Mesenchymal stem cell (in vitro differentiated cells and primary cell): ENCODE data around the gene SIAH3.

Source experiments
- DNase-seq: peaks from one replicate; pipeline ENCODE4 v3.0.0-alpha.2; 2013
- H2AFZ ChIP-seq: one replicate; pipeline ENCODE4 v1.6.1; 2013; ENCODE audit warnings: low read depth, mild to moderate bottlenecking, control low read depth, inconsistent platforms, low read length, moderate library complexity
- H2AK5ac ChIP-seq: 2 replicates; pipeline ENCODE4 v1.6.1; 2013; ENCODE audit warnings: low read length, moderate library complexity, mild to moderate bottlenecking, inconsistent platforms; ENCODE audit not compliant: severe bottlenecking
- H2BK120ac ChIP-seq: one replicate; pipeline ENCODE4 v1.6.1; 2013; ENCODE audit warnings: low read depth, mild to moderate bottlenecking, inconsistent platforms, low read length, moderate library complexity
- H2BK12ac ChIP-seq, 2 experiments: one replicate each; pipeline ENCODE4 v1.6.1; 2013; ENCODE audit warnings: inconsistent platforms in 2 of 2, low read length in 2 of 2, mild to moderate bottlenecking in 2 of 2, moderate library complexity in 2 of 2, control low read depth in 1 of 2
- H2BK15ac ChIP-seq: one replicate; pipeline ENCODE4 v1.6.1; 2013; ENCODE audit warnings: mild to moderate bottlenecking, low read depth, inconsistent platforms; ENCODE audit not compliant: poor library complexity, severe bottlenecking
- H2BK5ac ChIP-seq: 2 replicates; pipeline ENCODE4 v1.6.1; 2013; ENCODE audit warnings: low read depth, mild to moderate bottlenecking, low read length, control low read depth, inconsistent platforms; ENCODE audit not compliant: poor library complexity, severe bottlenecking
- H3K14ac ChIP-seq, 2 experiments: one replicate each; pipeline ENCODE4 v1.6.1; 2013; ENCODE audit warnings: inconsistent platforms in 2 of 2, low read length in 2 of 2, control low read depth in 1 of 2, mild to moderate bottlenecking in 1 of 2, moderate library complexity in 1 of 2
- H3K18ac ChIP-seq, 2 experiments: one replicate each; pipeline ENCODE4 v1.6.1; 2013; ENCODE audit warnings: inconsistent platforms in 2 of 2, low read length in 2 of 2, control low read depth in 1 of 2, low read depth in 1 of 2, mild to moderate bottlenecking in 1 of 2
- H3K23ac ChIP-seq, 2 experiments: one replicate each; pipeline ENCODE4 v1.6.1; 2013; ENCODE audit warnings: inconsistent platforms in 2 of 2, low read length in 2 of 2, mild to moderate bottlenecking in 2 of 2, moderate library complexity in 2 of 2, control low read depth in 1 of 2
- H3K27ac ChIP-seq: 2 replicates; pipeline ENCODE4 v1.5.1; 2013; ENCODE audit warnings: mild to moderate bottlenecking, moderate library complexity, low read length, control low read depth, inconsistent platforms; ENCODE audit not compliant: poor library complexity, severe bottlenecking
- H3K27me3 ChIP-seq, 2 experiments: 2 replicates each; pipeline versions ENCODE4 v1.6.1 to v1.7.0; 2013; ENCODE audit warnings: low read length in 2 of 2, mild to moderate bottlenecking in 2 of 2, moderate library complexity in 2 of 2, control low read depth in 1 of 2, inconsistent platforms in 1 of 2; ENCODE audit not compliant: control insufficient read depth in 1 of 2, insufficient read depth in 1 of 2
- H3K36me3 ChIP-seq, 2 experiments: 2 replicates each; pipeline versions ENCODE4 v1.6.1 to v1.7.0; 2013; ENCODE audit warnings: low read length in 2 of 2, control low read depth in 1 of 2, inconsistent platforms in 1 of 2, low read depth in 1 of 2, mild to moderate bottlenecking in 1 of 2; ENCODE audit not compliant: insufficient read depth in 2 of 2, control insufficient read depth in 1 of 2
- H3K4ac ChIP-seq, 2 experiments: one replicate each; pipeline ENCODE4 v1.6.1; 2013; ENCODE audit warnings: inconsistent platforms in 2 of 2, low read length in 2 of 2, mild to moderate bottlenecking in 2 of 2, moderate library complexity in 2 of 2, control low read depth in 1 of 2, low read depth in 1 of 2
- H3K4me1 ChIP-seq: 2 replicates; pipeline ENCODE4 v1.6.1; 2013; ENCODE audit warnings: low read depth, low read length, control low read depth; ENCODE audit not compliant: control insufficient read depth, insufficient read depth
- H3K4me2 ChIP-seq: 2 replicates; pipeline ENCODE4 v1.6.1; 2013; ENCODE audit warnings: low read length, mild to moderate bottlenecking, inconsistent platforms; ENCODE audit not compliant: poor library complexity, severe bottlenecking
- H3K4me3 ChIP-seq, 2 experiments: 2 replicates each; pipeline versions ENCODE4 v1.5.1 to v1.7.0; 2013; ENCODE audit warnings: low read length in 2 of 2, mild to moderate bottlenecking in 2 of 2, control low read depth in 1 of 2, low read depth in 1 of 2; ENCODE audit not compliant: insufficient read depth in 1 of 2
- H3K79me1 ChIP-seq: replicated peaks from 2 replicates; pipeline ENCODE4 v1.6.1; 2013; ENCODE audit warnings: mild to moderate bottlenecking, control low read depth, low read length, inconsistent platforms; ENCODE audit not compliant: poor library complexity, severe bottlenecking
- H3K9ac ChIP-seq: 2 replicates; pipeline ENCODE4 v1.7.0; 2013; ENCODE audit warnings: mild to moderate bottlenecking, low read length, moderate library complexity
- H3K9me3 ChIP-seq: 2 replicates; pipeline ENCODE4 v1.7.0; 2013; ENCODE audit warnings: mild to moderate bottlenecking, low read length; ENCODE audit not compliant: control insufficient read depth
- H4K8ac ChIP-seq: one replicate; pipeline ENCODE4 v1.6.1; 2013; ENCODE audit warnings: inconsistent platforms, mild to moderate bottlenecking, low read length, moderate library complexity
- H4K91ac ChIP-seq: one replicate; pipeline ENCODE4 v1.6.1; 2013; ENCODE audit warnings: mild to moderate bottlenecking, low read length, inconsistent platforms
- WGBS: methylation state at CpG from one replicate; pipeline ENCODE4 v1.1.7; 2013; ENCODE audit warnings: mixed read lengths; 5-methylcytosine and 5-hydroxymethylcytosine counted together

Gene SIAH3

DNA sequence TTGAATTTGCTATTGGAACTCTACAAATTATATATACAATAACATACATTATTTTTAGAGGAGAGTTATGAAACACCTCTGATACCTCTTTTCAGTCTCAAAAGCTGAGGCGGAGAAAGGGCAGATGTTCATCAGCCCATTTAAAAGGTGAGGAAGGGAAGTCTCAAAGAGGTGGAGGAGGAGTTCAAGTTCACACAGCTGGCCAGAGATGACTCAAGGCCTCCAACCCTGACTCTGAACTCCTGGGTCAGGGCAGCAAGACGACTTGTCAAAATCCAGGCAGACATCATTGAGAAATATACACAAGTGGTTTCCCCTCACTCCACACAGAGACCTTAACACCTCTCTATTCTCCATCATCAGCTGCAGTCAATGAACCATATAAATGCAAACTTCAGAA is 2.1 kb downstream of the SIAH3 start:
- Histone ChIP-seq H3K4me3 (no peak overlapping the region), H3K14ac (no peak overlapping the region), H3K18ac (no peak overlapping the region), H3K23ac (no peak overlapping the region), H3K4ac (no peak overlapping the region), H3K27ac (no peak overlapping the region), H3K4me1 (peaks cover 21% of the 10 kb centered on the region), H2BK5ac (no peak overlapping the region), H2BK15ac (peak overlapping the region; percentile 79), H2AFZ (no peak overlapping the region), H2BK120ac (no peak overlapping the region), H3K9me3 (no peaks in the 10 kb centered on the region), H3K79me1 (no peaks in the 10 kb centered on the region), H2BK12ac (no peak overlapping the region), H3K4me2 (no peak overlapping the region), H4K91ac (no peak overlapping the region), H4K8ac (no peak overlapping the region), H3K9ac (no peak overlapping the region), H2AK5ac (no peak overlapping the region), H3K36me3 (no peaks in the 10 kb centered on the region), H3K27me3 (peaks cover 44 to 94% of the 10 kb centered on the region in 2 experiments)
- 13% methylated on average over 1 of the region's 2 CpGs for WGBS
- no peak for DNase-seq

GRCh38 chr13:45847554-45848224 is 3.9 kb downstream of the SIAH3 start:
- H3K79me1 ChIP-seq = no peaks in the 10 kb centered on the region
- H4K8ac ChIP-seq = no peak overlapping the region
- H3K27ac ChIP-seq = no peak overlapping the region
- H2BK12ac ChIP-seq = peak overlapping the region in 1 of 2 experiments; percentile 5
- H2BK120ac ChIP-seq = no peak overlapping the region
- WGBS = 60% methylated on average over 13 of the region's 13 CpGs
- H3K4me1 ChIP-seq = peaks cover 21% of the 10 kb centered on the region
- no peak overlapping the region for H2BK5ac ChIP-seq
- H3K9me3 ChIP-seq = no peaks in the 10 kb centered on the region
- H3K14ac ChIP-seq = no peak overlapping the region
- no peak overlapping the region for H3K23ac ChIP-seq
- H4K91ac ChIP-seq = no peak overlapping the region
- no peak overlapping the region for H2BK15ac ChIP-seq
- peaks cover 50 to 95% of the 10 kb centered on the region in 2 experiments for H3K27me3 ChIP-seq
- peak; percentile 60 for DNase-seq
- H3K36me3 ChIP-seq = no peaks in the 10 kb centered on the region
- H3K18ac ChIP-seq = peak overlapping the region in 1 of 2 experiments; percentile 61
- no peak overlapping the region for H3K4me3 ChIP-seq
- H2AFZ ChIP-seq = no peak overlapping the region
- no peak overlapping the region for H3K4ac ChIP-seq
- no peak overlapping the region for H3K9ac ChIP-seq
- no peak overlapping the region for H2AK5ac ChIP-seq
- H3K4me2 ChIP-seq = no peak overlapping the region

- Histone ChIP-seq H3K4ac (no peak overlapping the region), H3K9ac (no peak overlapping the region), H3K23ac (no peak overlapping the region), H4K91ac (no peak overlapping the region), H3K4me1 (peaks cover 21% of the 10 kb centered on the region), H3K14ac (no peak overlapping the region), H3K4me3 (no peak overlapping the region), H3K79me1 (no peaks in the 10 kb centered on the region), H3K27me3 (peaks cover 42 to 87% of the 10 kb centered on the region in 2 experiments), H3K36me3 (no peaks in the 10 kb centered on the region), H3K9me3 (no peaks in the 10 kb centered on the region), H2BK12ac (no peak overlapping the region), H4K8ac (no peak overlapping the region), H2BK15ac (no peak overlapping the region), H3K27ac (no peak overlapping the region), H2BK5ac (no peak overlapping the region), H3K18ac (no peak overlapping the region), H2BK120ac (no peak overlapping the region), H2AK5ac (no peak overlapping the region), H2AFZ (no peak overlapping the region), H3K4me2 (no peak overlapping the region)
- no peak for DNase-seq
- WGBS = 86% methylated on average over 7 of the region's 8 CpGs
Observed at GRCh38 chr13:45846681-45847080, 4.9 kb downstream of the SIAH3 start.

DNA sequence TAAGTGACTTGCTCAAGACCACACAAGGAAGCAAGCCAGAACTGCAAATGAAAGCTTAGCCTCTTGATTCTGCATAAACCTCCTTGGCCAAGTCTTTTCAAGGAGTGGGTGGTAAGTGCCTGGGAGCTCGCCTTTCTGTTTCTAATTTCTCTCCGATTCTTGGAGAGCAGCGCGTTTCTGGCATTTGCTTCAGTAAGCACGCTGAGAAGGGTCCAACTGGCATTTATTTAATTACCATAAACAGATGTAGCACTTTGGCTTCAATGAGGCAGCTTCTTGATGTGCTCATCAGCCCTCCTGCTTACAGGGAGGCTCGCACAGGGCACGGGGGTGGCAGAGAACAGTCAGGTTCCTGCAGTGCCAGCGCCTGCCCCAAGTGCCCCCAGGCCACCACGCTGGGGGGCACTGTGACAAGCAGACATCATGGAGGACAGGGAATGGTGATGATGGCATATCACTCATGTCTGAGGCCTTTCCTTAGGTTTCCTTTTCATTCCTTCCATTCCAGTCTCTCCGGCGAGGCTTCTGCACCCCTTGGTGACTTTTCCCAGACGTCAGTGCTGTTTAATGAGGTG is 13.3 kb downstream of the SIAH3 start:
- H3K4me2 ChIP-seq = no peak overlapping the region
- H3K18ac ChIP-seq = no peak overlapping the region
- DNase-seq = no peak
- no peak overlapping the region for H2AK5ac ChIP-seq
- H3K9me3 ChIP-seq = no peaks in the 10 kb centered on the region
- peaks cover 6 to 49% of the 10 kb centered on the region in 2 experiments for H3K27me3 ChIP-seq
- no peak overlapping the region for H3K23ac ChIP-seq
- no peak overlapping the region for H2BK15ac ChIP-seq
- no peak overlapping the region for H4K91ac ChIP-seq
- no peak overlapping the region for H3K27ac ChIP-seq
- no peak overlapping the region for H2AFZ ChIP-seq
- 74% methylated on average over 12 of the region's 12 CpGs for WGBS
- no peak overlapping the region for H4K8ac ChIP-seq
- H3K14ac ChIP-seq = no peak overlapping the region
- H3K36me3 ChIP-seq = no peaks in the 10 kb centered on the region
- H2BK5ac ChIP-seq = no peak overlapping the region
- H2BK12ac ChIP-seq = no peak overlapping the region
- H3K9ac ChIP-seq = no peak overlapping the region
- peaks cover 7% of the 10 kb centered on the region for H3K4me1 ChIP-seq
- no peak overlapping the region for H2BK120ac ChIP-seq
- no peak overlapping the region for H3K4me3 ChIP-seq
- no peak overlapping the region for H3K4ac ChIP-seq
- H3K79me1 ChIP-seq = no peaks in the 10 kb centered on the region
